ENCODE results near the gene GRK3. TPM values are rescaled to one million over a fixed set of nuclear protein-coding genes. Genes with fewer than 3 reads are reported as not detected.

The GRK3 gene
- total and polyA plus RNA-seq, 10 of the 15 experiments (the other 5 are each of a cell fraction or from before 2014, with no cell fraction given) = 3.1 to 35.1 (median 14.7) TPM

- TF ChIP-seq, protein P1, sequence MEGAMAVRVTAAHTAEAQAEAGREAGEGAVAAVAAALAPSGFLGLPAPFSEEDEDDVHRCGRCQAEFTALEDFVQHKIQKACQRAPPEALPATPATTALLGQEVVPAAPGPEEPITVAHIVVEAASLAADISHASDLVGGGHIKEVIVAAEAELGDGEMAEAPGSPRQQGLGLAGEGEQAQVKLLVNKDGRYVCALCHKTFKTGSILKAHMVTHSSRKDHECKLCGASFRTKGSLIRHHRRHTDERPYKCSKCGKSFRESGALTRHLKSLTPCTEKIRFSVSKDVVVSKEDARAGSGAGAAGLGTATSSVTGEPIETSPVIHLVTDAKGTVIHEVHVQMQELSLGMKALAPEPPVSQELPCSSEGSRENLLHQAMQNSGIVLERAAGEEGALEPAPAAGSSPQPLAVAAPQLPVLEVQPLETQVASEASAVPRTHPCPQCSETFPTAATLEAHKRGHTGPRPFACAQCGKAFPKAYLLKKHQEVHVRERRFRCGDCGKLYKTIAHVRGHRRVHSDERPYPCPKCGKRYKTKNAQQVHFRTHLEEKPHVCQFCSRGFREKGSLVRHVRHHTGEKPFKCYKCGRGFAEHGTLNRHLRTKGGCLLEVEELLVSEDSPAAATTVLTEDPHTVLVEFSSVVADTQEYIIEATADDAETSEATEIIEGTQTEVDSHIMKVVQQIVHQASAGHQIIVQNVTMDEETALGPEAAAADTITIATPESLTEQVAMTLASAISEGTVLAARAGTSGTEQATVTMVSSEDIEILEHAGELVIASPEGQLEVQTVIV (IDR thresholded peaks at IDR 0.05; ENCODE audit: borderline replicate concordance, partially characterized antibody) = no peak
- TF ChIP-seq BACH1 (IDR thresholded peaks at IDR 0.05; ENCODE audit: borderline replicate concordance) (no peak), YY1 (IDR thresholded peaks at IDR 0.05; ENCODE audit: low read depth, low read length) (no peak), TARDBP (IDR thresholded peaks at IDR 0.05; ENCODE audit: borderline replicate concordance) (no peak), IKZF2 (IDR thresholded peaks at IDR 0.05) (peak; percentile 57 to 60; a peak in 3 of 4 replicates), BCL11A (IDR thresholded peaks at IDR 0.05; ENCODE audit: low read depth, low read length) (no peak), SMC3 (IDR thresholded peaks at IDR 0.05; ENCODE audit: borderline replicate concordance, low read length) (no peak), SRF (IDR thresholded peaks at IDR 0.05; ENCODE audit: low read depth in 2 of 2, low read length in 2 of 2) (no peak)
- TF ChIP-seq, protein P2, sequence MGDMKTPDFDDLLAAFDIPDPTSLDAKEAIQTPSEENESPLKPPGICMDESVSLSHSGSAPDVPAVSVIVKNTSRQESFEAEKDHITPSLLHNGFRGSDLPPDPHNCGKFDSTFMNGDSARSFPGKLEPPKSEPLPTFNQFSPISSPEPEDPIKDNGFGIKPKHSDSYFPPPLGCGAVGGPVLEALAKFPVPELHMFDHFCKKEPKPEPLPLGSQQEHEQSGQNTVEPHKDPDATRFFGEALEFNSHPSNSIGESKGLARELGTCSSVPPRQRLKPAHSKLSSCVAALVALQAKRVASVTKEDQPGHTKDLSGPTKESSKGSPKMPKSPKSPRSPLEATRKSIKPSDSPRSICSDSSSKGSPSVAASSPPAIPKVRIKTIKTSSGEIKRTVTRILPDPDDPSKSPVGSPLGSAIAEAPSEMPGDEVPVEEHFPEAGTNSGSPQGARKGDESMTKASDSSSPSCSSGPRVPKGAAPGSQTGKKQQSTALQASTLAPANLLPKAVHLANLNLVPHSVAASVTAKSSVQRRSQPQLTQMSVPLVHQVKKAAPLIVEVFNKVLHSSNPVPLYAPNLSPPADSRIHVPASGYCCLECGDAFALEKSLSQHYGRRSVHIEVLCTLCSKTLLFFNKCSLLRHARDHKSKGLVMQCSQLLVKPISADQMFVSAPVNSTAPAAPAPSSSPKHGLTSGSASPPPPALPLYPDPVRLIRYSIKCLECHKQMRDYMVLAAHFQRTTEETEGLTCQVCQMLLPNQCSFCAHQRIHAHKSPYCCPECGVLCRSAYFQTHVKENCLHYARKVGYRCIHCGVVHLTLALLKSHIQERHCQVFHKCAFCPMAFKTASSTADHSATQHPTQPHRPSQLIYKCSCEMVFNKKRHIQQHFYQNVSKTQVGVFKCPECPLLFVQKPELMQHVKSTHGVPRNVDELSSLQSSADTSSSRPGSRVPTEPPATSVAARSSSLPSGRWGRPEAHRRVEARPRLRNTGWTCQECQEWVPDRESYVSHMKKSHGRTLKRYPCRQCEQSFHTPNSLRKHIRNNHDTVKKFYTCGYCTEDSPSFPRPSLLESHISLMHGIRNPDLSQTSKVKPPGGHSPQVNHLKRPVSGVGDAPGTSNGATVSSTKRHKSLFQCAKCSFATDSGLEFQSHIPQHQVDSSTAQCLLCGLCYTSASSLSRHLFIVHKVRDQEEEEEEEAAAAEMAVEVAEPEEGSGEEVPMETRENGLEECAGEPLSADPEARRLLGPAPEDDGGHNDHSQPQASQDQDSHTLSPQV (IDR thresholded peaks at IDR 0.05) = no peak
- TF ChIP-seq, protein P3, sequence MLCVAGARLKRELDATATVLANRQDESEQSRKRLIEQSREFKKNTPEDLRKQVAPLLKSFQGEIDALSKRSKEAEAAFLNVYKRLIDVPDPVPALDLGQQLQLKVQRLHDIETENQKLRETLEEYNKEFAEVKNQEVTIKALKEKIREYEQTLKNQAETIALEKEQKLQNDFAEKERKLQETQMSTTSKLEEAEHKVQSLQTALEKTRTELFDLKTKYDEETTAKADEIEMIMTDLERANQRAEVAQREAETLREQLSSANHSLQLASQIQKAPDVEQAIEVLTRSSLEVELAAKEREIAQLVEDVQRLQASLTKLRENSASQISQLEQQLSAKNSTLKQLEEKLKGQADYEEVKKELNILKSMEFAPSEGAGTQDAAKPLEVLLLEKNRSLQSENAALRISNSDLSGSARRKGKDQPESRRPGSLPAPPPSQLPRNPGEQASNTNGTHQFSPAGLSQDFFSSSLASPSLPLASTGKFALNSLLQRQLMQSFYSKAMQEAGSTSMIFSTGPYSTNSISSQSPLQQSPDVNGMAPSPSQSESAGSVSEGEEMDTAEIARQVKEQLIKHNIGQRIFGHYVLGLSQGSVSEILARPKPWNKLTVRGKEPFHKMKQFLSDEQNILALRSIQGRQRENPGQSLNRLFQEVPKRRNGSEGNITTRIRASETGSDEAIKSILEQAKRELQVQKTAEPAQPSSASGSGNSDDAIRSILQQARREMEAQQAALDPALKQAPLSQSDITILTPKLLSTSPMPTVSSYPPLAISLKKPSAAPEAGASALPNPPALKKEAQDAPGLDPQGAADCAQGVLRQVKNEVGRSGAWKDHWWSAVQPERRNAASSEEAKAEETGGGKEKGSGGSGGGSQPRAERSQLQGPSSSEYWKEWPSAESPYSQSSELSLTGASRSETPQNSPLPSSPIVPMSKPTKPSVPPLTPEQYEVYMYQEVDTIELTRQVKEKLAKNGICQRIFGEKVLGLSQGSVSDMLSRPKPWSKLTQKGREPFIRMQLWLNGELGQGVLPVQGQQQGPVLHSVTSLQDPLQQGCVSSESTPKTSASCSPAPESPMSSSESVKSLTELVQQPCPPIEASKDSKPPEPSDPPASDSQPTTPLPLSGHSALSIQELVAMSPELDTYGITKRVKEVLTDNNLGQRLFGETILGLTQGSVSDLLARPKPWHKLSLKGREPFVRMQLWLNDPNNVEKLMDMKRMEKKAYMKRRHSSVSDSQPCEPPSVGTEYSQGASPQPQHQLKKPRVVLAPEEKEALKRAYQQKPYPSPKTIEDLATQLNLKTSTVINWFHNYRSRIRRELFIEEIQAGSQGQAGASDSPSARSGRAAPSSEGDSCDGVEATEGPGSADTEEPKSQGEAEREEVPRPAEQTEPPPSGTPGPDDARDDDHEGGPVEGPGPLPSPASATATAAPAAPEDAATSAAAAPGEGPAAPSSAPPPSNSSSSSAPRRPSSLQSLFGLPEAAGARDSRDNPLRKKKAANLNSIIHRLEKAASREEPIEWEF (IDR thresholded peaks at IDR 0.05; ENCODE audit: insufficient replicate concordance, low read depth, low read length) = no peak
These were observed 62.9 kb downstream of the GRK3 start (continued) for GRCh38 chr22:25627271-25627852.

Data from GM12878 (cell line).